GM19351 (cell line): ENCODE data around the gene TLE3.

Experiments
- ATAC-seq: cut with Tn5 transposase; IDR thresholded peaks from one replicate; pipeline ENCODE4 v1.9.1; 2021; ENCODE audit warnings: mild to moderate bottlenecking, moderate library complexity; ENCODE audit not compliant: unreplicated experiment

The TLE3 gene

DNA sequence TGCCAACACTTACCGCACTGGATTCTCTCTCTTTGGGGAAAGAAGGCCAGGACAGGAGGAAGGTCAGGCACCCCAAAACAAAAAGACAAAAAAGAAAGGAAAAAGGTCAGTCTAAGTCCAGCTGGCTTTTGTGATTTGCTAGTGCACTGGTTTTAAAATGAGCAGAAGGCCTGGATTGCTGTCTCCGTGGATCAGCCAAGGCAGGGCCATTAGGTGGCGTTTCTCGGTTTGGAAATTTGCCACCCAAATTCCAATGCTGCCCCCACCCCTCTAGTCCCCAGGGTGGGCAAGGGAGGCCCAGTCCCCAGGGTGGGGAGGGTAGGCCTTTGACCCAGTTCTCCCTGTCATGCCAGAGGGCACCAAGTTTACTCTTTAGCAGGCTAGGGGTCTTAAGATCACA is 33.3 kb downstream of the TLE3 start:
- ATAC-seq, result no peak

DNA sequence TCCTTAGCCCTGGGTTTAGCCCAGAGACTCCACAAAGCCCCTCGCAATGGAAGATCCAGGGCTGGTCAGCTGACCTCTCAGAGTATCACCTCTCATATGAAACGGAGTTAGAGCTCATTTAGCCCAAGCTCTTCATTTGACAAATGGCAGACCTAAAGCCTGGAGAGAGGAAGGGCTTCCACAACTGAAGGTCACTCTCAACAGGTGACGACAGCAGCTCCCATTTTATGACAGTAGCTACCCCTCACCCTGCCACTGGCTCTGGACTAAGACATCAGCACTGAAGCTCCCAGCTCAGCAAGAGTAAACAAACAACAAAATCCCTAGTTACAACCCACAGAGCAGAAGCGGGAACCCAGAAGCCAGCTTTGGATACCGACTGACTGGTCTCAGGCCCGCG is 33.7 kb downstream of the TLE3 start:
- no peak for ATAC-seq

DNA sequence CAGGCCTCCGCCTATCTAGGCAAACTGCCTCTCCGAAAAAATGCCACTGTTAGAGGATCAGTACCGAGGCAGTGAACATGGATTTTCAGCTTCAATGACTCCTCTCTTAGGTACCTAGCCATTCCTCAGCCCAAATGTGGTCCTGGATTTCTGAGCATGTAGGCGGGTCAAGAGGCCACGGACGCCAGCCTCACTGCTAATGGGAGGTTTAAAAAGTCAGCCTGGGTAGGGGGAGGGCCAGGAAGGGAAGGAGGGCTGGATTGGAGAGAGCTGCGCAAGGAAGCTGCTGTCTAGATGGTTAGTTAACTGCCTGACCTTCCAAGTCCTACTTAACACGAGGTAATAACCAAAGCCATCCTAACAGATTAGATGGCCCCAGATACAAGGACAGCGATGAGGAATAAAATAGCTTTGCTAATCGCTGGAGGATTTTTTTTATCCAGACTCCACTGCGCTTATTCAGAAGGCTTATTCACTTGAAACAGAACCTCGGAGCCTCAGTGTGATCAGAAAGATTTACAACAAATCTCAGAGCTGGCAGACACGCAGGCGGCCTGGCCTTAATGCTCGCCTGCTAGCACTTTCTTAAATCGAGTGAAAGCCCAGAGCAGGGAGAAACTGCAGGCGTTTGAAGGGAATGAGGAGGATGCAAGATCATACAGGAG is 34.3 kb downstream of the TLE3 start:
- ATAC-seq, result no peak

DNA sequence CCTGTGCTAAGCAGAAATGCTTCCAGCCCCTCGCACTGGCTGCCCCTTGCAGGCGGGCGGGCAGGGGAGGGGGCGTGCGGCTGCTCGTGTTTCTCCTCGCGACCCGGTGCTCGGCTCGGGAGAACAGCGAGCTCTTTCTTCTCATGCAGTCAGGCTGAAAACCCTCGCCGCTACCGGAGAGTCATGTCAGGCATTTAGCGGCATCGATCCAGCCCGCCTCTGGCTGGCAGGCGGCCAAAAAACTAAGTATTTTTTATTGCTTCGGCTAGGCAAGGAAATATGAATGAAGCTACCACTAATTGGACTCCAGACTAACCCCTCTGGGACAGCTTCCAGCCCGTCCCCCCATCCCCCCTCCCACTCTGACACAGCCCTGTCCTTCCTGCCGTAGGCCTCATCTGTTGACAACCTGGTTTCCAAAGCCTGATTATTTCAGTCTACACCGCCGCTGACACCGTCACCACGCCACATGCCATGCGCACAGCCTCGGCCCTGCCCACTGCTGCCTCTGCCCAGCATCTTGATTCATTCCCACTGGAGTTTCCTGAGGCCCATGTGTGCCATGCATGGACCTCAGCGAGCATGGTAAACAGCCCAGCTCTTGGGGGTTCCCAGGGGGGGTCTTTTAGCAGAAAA is 35.3 kb downstream of the TLE3 start:
- no peak for ATAC-seq

DNA sequence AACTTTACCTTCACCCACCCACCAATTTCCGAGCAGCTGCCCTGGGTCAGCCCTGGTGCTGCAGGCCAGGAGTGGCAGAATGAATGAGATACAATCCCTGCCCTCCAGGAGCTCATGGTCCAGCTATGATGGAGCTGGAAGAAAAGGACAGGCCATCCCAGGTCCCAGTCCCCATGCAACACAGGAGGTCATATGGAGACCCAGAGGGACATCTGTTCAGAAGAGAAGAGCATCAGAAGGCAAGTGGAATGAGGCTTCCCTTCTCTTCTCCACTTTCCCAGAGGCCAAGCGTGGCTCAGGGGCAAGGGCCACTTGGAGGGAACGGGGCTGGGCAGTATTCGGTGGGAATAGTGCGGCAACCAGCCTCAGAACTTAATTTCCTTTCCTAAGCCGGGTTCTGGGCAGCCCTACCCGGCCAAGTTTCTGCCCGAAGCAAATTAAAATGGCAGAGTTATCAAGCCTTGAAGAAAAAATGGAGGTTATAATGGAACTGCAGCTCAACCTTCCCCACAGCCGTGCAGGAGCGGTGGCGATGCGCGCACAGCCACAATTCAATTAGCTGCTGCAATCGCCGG is 35.9 kb downstream of the TLE3 start:
- ATAC-seq, result no peak

DNA sequence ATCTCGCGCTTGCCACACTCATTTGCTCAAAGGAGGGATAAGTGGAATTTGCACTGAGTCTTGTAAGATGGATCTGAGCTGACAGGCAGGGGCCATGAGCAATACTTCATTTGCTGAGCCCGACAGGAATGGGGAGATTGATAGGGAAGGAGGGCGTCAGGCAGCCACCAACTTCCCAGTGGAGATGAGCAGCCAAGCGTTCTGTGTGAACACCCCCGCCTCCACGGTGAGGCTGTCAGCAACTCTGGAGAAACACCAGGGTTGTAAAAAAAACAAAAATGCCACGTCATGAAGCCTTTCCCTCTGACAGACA is 36.8 kb downstream of the TLE3 start:
- no peak for ATAC-seq

DNA sequence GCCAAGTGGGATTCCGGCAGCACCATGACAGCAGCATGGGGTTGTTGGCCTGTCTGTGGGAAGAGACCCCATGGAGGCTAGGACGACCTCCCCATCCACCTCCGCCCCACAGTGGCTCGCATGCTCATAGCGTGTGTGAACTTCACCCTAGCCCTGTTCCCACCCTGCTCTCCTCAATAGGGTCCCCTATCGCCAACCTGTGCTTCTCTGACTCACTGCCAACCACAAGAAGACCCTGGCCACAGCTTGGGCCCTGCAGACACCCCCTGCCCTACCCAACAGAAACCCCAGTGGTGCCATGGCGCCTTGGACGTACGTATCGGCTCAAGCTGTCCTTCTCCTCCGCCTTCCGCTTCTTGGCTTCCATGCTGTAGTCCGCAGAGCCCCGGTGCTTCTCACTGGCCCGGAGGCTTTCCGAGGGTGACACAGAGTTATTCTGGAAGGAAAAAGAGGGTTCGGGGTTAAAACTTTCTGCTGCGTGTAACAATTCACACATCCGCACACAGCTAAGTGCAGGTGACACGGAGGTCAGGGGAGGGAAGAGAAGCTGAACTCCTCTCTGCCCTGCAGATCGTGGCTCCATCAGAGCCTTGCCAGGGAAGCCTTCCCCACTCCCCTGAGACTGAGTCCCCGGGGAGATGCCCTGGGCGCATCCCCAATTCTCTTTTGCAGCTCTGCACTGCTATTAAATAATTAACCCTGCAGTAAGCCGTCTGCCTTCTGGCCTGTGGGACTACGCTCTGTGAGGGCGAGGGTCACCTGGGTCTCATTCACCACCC is 37.3 kb downstream of the TLE3 start:
- ATAC-seq, result no peak

DNA sequence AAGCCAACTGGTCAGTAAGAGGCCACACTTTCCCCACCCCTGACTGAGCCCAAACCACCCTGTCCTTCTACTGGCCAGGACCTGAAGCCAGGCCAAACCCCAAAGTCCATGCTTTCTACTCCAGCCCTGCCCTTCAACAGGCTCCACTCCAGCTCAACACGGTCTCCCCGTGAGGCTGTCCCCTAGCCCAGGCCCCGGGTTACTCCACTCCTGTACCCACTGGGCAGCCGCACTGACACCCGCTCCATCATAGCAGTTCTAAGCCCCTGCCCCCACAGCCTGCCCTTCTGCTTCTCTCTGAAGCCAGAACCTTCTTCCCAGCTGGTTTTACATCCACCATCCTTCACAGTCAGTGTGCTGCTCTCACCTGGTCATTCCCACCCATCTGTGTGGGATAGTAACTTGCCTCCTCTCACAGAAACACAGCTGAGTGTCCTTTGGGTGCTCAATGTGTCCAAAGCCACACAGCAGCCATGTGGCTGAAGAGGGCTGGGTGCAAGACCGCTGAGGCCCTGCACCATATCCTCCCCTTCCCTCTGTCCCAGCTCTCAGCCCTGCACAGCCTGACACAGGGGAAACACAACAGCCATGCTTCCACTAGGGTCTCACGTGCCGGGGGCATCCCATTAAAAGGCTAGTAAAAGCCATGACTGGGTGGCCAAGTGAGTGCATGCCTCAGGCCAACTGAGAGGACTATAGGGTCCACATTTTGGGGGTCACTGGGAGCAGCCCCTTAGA is 38.1 kb downstream of the TLE3 start:
- ATAC-seq, result no peak

DNA sequence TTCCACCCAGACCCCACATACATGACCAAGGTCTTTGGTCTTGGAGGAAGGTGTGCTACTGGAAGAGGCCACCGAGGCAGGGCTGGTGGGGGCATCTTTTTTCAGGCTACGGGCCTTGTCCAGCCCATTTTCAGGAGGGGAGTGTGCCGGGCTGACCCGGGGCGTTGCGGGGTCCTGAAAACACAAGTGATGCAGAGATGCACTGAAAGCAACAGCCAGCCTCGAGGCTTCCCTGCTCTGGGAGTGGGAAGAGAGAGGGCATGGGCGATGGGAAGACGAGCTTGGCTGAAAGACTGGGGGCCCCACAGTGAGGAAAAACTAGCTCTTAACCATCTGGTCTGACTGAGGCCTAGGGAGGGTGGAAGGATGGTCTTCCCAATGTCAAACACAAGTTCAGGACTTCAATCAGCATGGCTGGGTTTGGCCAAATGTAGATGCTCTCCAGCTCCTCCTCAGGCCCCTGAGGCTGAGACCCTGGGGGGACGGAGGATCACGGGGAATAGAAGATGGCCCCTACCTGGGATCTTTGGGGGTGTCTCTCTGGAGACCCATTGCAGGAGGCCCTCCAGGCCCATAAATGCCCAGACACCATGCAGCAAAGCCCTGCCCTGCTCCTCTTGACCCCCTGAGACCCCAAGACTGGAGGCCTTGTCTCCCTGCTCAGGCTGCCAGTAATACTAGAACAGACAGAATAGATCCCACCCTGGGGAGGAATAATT is 38.9 kb downstream of the TLE3 start:
- no peak for ATAC-seq

DNA sequence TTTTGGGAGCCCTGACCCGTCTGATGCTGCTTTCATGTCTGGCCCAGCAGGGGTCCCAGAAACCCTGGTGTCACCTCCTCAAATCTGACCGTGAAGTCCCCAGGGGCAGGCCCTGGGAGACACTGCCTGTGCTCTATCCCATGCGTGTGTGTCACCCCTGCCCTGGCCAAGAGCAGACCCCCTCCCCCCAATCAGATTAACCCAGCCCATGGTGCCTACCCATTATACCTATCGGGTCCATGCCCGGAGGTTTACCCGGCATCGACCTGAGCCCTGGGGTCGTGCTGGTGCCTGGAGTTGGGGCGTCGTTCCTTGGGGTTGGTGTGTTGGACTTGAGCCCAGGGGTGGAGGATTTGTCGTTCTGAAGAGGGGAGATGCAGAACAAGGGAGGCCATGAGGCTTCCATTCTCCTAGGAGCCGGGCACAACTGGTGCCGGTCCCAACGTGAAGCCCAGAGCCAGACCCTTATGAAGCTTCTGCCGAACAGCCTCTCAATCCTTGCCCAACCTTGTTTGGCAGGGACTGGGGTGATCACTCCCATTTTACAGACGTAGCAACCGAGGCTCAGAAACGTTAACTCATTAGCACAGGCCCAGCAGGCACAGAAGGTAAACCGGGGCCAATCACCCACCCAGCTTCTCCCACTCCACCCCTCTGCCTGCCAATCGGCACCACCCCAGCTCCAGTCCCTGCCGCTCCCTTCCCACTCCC is 39.6 kb downstream of the TLE3 start:
- no peak for ATAC-seq

DNA sequence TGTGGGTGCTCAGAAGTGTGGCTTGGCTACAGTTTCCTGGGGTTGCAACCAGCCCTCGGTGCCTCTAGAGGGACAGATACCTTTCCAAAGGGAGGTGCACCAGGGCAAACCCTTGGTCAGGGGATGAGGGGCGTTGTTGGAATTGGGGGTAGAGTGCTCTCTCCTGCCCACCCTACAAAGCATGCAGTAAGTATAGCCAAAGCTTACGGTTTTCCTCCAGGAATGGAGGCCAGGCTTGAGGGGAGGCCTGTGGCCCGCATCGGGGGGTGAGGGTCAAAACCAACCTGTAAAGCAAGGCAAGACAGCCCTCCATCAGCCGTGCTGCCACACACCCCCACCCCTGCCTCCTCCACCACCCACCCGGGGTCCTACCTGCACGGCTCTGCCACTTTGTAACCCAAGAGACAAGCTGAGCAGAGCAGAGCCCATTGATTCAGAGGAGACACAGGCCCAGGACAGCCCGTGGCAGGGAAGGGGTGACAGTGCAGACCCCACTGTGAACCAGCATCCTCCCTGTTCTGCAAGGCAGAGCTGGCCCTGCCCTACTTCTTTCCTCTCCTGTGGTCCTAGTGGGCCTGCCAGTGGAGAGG is 41.5 kb downstream of the TLE3 start:
- ATAC-seq, result no peak

DNA sequence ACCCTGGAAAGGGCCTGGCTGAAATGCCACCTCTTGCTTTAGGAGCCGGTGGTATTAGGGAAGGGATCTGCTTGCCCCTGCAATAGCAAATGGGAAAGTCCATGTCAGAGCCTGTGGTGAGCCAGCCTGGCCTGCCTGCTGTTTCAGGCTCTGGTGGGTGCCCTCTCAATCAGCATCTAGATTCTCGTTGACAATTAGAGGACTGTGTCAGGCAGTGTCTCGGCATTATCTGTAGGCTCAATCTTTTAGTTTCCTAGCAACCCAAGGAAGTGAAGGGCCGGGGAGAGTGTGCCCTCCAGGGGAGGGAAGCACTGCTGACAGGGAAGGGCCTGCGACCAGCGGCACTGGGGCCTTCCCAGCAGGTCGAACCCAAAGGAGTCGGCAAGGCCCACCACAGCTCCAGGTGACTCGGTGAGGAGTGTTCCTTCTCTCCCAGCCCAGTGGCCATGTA is 42.1 kb downstream of the TLE3 start:
- no peak for ATAC-seq

DNA sequence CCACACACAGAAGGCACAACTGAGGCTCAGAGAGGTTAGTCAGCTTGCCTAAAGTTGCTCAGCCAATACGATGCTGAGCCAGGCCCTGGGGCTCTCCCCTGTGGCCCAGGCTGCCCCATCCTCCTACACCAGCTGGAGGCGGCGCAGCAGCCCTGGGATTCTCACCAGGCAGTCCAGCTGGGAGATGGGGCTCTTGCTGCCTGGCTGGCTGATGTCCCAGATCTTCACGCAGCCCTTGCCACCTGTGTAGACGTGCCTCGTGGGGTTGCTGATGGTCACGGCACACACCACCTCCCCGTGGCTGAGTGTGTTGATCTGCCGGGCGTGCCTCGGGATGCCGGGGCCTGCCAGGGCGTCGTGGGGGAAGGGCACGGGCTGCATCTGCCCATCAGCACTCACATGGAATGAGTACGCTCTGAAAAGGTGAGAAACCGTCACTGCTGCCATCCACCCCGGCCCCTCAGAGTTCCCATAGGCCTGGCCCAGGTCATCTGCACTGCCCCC is 42.8 kb downstream of the TLE3 start:
- no peak for ATAC-seq

DNA sequence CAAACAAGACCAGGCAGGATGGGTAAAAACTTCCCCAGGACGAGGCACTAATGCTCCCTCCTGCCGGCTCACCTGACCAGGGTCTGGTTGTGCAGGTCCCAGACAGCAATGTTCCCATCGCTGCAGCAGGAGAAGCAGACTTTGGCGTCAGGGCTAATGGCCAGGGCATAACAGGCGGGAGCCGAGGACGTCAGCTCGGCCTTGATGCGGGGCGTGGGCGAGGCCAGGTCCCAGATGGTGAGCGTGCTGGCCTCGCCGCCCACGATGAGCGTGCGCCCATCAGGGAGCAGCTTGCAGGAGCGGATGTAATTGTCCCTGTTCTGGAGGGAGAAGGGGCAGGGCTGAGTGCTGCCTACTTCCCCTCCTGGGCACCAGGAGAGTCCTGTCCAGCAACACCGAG is 43.4 kb downstream of the TLE3 start:
- ATAC-seq, result no peak

DNA sequence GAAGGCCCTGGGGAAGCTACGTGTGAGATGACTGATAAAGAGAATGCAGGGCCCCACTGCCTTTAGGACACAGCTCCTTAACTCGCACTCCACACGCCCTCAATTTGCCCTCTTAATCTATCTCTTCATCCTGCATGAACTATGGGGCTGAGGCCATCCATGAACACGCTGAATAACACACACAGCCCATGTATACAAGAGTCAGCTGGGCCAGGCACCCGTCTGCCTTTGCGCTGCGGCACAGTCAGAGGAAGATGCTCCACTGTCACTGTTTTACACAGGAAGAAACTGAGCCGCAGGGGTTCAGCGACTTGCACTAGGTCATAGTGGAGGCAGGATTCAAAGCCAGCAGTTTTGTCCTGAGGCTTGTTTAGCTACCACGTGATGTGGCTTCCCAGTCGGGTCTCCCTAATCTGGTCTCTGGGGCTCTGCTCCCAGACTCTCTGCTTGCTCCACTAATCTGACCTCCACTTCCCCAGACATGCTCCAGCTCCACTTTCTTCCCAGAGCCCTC is 43.9 kb downstream of the TLE3 start:
- no peak for ATAC-seq

DNA sequence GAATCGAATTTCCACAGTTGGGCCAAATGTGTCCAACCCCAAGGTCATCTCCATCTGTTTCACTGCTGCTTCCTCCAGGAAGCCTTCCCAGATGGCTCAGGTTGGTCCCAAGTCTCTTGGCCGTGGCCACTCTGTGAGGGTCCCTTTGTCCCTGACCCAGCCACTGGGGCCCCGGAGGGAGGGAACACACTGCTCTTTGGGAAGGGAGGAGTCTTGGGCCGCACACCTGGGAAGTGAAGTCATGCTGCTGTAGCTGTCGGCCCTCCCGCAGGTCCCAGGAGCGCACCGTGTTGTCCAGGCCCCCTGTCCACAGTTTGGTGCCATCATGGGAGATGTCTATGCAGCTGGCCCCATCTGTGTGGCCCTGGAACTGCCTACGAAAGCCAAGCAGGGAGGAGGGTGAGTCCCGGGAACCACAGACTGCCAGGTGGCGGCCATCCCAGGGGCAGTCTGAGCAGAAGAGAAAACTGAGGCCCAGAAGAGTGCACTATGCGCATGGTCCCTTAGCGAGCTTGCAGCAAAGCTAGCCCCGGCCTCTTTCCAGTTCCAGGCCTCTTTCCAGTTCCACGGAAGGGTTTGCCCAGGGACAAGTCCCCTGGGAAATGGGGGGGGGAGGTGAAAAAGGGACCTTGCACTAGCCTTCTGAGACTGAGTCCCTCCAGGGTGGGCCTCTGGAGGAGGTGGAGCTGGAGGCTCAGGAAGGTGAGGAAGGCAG is 44.6 kb downstream of the TLE3 start:
- ATAC-seq, result no peak

DNA sequence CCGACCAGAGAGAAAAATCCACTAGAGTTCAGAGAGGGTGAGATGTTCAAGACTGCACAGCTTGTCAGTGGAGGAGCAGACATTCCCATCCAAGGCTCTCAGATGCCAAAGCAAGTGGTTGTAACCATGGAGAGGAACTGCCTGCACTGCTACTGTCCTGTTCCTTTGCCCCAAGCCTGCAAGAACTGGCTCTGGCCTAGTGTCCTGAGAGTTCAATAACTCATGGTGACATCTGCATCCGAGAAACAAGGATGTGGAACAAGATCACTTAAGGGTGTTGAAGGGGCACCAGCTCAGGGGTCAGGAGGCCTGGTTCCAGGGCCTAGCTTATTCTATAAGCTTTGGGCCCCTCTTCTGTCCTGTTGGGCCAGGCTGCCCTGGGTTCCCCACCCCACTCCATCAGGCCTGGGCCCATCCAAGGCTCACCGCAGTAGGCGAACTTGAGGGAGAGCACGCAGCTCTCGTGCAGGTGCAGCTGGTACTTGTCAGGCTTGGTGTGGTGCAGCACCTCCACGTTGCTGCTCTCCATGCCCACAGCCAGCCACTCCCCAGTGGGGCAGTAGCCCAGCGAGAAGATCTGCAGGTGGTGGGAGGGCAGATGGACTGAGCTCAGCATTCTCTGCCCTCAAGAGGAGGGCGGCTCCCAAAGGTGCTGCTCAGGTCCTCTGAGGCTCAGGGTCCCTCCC is 45.6 kb downstream of the TLE3 start:
- no peak for ATAC-seq

DNA sequence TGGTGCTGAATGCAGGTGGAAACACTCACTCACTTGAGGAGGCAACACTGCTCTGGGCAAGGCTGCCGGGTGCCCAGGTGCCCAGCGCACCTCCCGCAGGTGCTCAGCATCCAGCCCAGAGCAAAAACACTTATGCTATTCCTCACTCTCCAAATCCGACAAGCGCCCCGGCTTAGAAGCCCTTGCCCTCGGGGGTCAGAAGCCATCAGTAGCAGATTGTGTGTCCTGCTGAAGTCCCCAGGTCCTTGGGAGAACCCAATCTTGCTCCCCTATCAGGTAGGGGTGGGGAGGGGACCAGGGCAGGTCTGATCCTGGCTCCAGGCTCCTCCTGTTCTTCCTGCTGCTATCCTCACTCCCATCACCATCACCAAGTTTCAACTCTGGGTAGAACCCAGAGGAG is 46.7 kb downstream of the TLE3 start:
- no peak for ATAC-seq
